ENCODE measurements around the gene DHRS2.

Gene DHRS2

GRCh38 chr14:23612802-23613201, 23.4 kb upstream of the DHRS2 start:
- FAIRE-seq = no peak
- TF ChIP-seq CTCF (IDR thresholded peaks at IDR 0.05; ENCODE audit: insufficient read depth, missing control alignments) = no peak

GRCh38 chr14:23613242-23614070, 22.7 kb upstream of the DHRS2 start:
- no peak for TF ChIP-seq CTCF (IDR thresholded peaks at IDR 0.05; ENCODE audit: insufficient read depth, missing control alignments)
- FAIRE-seq = no peak
- no peak for DNase-seq (ENCODE audit: insufficient read length, low spot score)

More at GRCh38 chr14:23612802-23613201, 23.4 kb upstream of the DHRS2 start:
- DNase-seq (ENCODE audit: insufficient read length, low spot score) = no peak

- no peak for TF ChIP-seq CTCF (IDR thresholded peaks at IDR 0.05; ENCODE audit: insufficient read depth, missing control alignments)
- no peak for FAIRE-seq
- DNase-seq (ENCODE audit: insufficient read length, low spot score) = no peak
Observed at GRCh38 chr14:23614395-23614828, 21.8 kb upstream of the DHRS2 start.

- no peak for TF ChIP-seq CTCF (IDR thresholded peaks at IDR 0.05; ENCODE audit: insufficient read depth, missing control alignments)
- FAIRE-seq (no peak), DNase-seq (ENCODE audit: insufficient read length, low spot score) (no peak)
Observed at GRCh38 chr14:23615856-23616255, 20.3 kb upstream of the DHRS2 start.

GRCh38 chr14:23617539-23617938, 18.6 kb upstream of the DHRS2 start:
- no peak for DNase-seq (ENCODE audit: insufficient read length, low spot score)
- TF ChIP-seq CTCF (IDR thresholded peaks at IDR 0.05; ENCODE audit: insufficient read depth, missing control alignments) = no peak
- FAIRE-seq = no peak

GRCh38 chr14:23618415-23618988, 17.7 kb upstream of the DHRS2 start:
- no peak for TF ChIP-seq CTCF (IDR thresholded peaks at IDR 0.05; ENCODE audit: insufficient read depth, missing control alignments)
- FAIRE-seq (no peak), DNase-seq (ENCODE audit: insufficient read length, low spot score) (no peak)

GRCh38 chr14:23620177-23620702, 15.9 kb upstream of the DHRS2 start:
- no peak for TF ChIP-seq CTCF (IDR thresholded peaks at IDR 0.05; ENCODE audit: insufficient read depth, missing control alignments)
- DNase-seq (ENCODE audit: insufficient read length, low spot score) (no peak), FAIRE-seq (no peak)

All from D721Med (cell line).